HG02642 (cell line): ENCODE measurements around the gene DOCK10.

ENCODE experiments used
- ATAC-seq: cut with Tn5 transposase; IDR thresholded peaks from one replicate; pipeline ENCODE4 v1.9.1; 2021; ENCODE audit warnings: mild to moderate bottlenecking; ENCODE audit not compliant: unreplicated experiment, poor library complexity

The DOCK10 gene

GRCh38 chr2:224799691-224800090 is 242.6 kb downstream of the DOCK10 start:
- no peak for ATAC-seq

- no peak for ATAC-seq
These were observed 244.1 kb downstream of the DOCK10 start for GRCh38 chr2:224798180-224798579.

GRCh38 chr2:224796695-224797305 is 245.5 kb downstream of the DOCK10 start:
- no peak for ATAC-seq

- no peak for ATAC-seq
These were observed 248.3 kb downstream of the DOCK10 start for GRCh38 chr2:224793946-224794345.

GRCh38 chr2:224786848-224787247 is 255.4 kb downstream of the DOCK10 start:
- no peak for ATAC-seq

GRCh38 chr2:224781400-224781799 is 260.9 kb downstream of the DOCK10 start:
- no peak for ATAC-seq

- ATAC-seq = no peak
These were observed 261.4 kb downstream of the DOCK10 start for GRCh38 chr2:224780823-224781222.

- no peak for ATAC-seq
These were observed 262.2 kb downstream of the DOCK10 start for GRCh38 chr2:224780106-224780505.

GRCh38 chr2:224778474-224778877 is 263.8 kb downstream of the DOCK10 start:
- ATAC-seq = peak; percentile 63

GRCh38 chr2:224777559-224777930 is 264.7 kb downstream of the DOCK10 start:
- no peak for ATAC-seq

GRCh38 chr2:224776795-224777558 is 265.3 kb downstream of the DOCK10 start:
- ATAC-seq = no peak

- ATAC-seq = no peak
These were observed 266.6 kb downstream of the DOCK10 start for GRCh38 chr2:224775647-224776046.

GRCh38 chr2:224774735-224775134 is 267.5 kb downstream of the DOCK10 start:
- ATAC-seq = no peak

GRCh38 chr2:224772494-224772893 is 269.8 kb downstream of the DOCK10 start:
- no peak for ATAC-seq

GRCh38 chr2:224769489-224769888 is 272.8 kb downstream of the DOCK10 start:
- ATAC-seq = peak; percentile 45

- ATAC-seq = peak; percentile 73
These were observed 277.6 kb downstream of the DOCK10 start for GRCh38 chr2:224764565-224765236.

GRCh38 chr2:224757934-224758548 is 284.2 kb downstream of the DOCK10 start:
- ATAC-seq = no peak

- ATAC-seq = no peak
These were observed 288.3 kb downstream of the DOCK10 start for GRCh38 chr2:224753743-224754540.

GRCh38 chr2:224751996-224752698 is 290.1 kb downstream of the DOCK10 start:
- ATAC-seq = peak; percentile 70

GRCh38 chr2:224749136-224749535 is 293.1 kb downstream of the DOCK10 start:
- ATAC-seq = no peak
